Stimulated activated CD4-positive, alpha-beta T cell treated with anti-CD3 and anti-CD28 coated beads, TNF-alpha, amount 100 ng/mL, for 24 hours (primary cell): Measurements from ENCODE around the gene CCDC112.

Experiments
- DNase-seq, 3 experiments: peaks; one replicate each; pipeline ENCODE4 v3.0.0-alpha.2; 2020; ENCODE audit warnings: low read depth in 3 of 3

CCDC112 gene

GRCh38 chr5:115317320-115317719, 20.9 kb upstream of the CCDC112 start:
- no peak for DNase-seq

- no peak for DNase-seq
Measured at GRCh38 chr5:115313632-115314031, 17.2 kb upstream of the CCDC112 start.

GRCh38 chr5:115313052-115313451, 16.6 kb upstream of the CCDC112 start:
- no peak for DNase-seq

GRCh38 chr5:115309751-115310370, 13.4 kb upstream of the CCDC112 start:
- no peak for DNase-seq

DNA sequence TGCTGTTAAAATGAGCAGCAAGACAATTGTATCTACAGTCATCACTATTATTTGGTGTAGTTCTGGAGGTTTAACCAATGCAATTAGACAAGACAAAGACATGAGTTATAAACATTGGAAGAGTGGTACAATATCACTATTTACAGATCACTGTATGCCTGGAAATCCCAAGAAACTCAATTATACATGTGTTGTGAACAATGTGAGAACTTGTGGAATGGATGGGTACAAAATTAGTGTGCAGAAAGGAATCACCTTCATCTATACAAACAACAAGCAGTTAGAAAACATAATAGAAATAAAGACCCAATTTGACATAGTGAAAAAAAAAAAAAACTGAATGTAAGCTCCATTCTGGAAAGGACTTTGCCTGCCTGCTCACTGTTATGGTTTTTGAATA, 12.4 kb upstream of the CCDC112 start:
- no peak for DNase-seq

GRCh38 chr5:115306011-115306536, 9.6 kb upstream of the CCDC112 start:
- no peak for DNase-seq

DNA sequence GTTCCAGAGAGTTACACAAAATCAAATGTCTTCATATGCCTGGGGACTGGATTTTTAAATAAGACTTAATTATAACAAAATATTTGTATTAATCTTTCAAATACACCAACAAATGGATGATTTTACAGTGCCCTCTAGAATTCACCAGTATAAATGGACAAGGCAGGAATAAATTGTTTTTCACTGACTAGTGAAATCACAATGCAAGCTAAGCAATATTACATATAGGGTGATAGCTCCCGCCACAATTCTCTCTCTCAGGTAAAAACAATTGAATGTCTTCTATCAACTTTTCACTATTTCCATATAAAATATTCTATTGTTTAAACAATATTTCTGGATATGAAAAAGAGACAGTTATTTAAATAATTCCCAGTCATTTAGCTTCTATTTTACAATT, 8.0 kb upstream of the CCDC112 start:
- no peak for DNase-seq

DNA sequence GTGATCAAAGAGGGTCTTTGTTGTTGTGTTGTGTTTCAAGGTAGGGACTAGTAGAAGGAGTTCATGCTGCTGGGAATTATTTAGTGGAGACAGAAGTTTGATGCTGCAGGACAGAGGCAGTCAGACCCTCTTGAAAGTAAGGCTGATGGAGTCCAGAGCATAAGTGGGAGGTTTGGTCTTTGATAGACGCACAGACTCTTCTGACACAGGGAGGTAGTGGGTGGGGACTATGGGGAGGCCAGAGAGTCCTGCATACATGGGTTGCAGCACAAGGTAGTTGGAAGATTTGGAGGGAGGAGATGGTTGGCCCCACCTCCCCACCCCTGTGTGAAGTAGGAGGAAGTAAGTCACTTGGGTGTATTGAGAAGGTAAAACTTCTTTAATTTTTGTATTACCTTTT, 2.4 kb upstream of the CCDC112 start:
- DNase-seq: no peak

GRCh38 chr5:115297031-115297430, 577 bp upstream of the CCDC112 start:
- no peak for DNase-seq

GRCh38 chr5:115295777-115296123, 704 bp downstream of the CCDC112 start:
- DNase-seq: no peak

- no peak for DNase-seq
Measured at GRCh38 chr5:115291397-115291796, 5.1 kb downstream of the CCDC112 start.

GRCh38 chr5:115289104-115289503, 7.3 kb downstream of the CCDC112 start:
- no peak for DNase-seq

GRCh38 chr5:115284021-115284420, 12.4 kb downstream of the CCDC112 start:
- no peak for DNase-seq

DNA sequence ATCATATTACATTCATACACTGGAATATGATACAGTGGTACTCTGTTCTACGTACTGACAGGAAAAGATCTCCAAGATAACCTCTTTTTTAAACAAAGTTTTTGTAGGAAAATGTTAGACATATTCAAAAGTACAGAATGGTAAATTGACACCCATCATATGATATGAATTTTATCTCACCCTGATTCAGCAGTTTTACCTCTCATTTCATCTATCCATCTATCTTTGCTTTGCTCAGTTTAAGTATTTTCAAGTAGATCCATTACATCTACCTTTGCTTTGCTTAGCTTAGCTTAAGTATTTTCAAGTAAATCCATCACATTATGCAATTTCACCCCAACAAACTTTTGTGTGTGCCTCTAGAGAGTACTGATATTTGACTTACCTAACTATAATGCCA, 14.3 kb downstream of the CCDC112 start:
- DNase-seq: no peak

DNA sequence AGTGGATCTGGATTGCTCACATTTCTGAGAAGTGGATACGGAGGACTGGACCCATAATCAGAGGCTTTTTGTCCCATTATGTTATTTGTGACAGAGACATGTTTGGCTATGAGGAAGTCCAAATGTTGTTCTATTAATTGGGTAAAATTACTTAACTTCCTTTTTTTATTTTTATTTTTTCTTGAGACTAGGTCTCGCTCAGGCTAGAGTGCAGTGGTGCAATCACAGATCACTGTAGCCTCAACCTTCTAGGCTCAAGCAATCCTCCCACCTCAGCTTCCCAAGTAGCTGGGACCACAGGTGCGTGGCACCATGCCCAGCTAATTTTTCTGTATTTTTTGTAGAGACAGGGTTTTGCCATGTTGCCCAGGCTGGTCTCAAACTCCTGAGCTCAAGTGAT, 21.9 kb downstream of the CCDC112 start:
- DNase-seq: no peak

DNA sequence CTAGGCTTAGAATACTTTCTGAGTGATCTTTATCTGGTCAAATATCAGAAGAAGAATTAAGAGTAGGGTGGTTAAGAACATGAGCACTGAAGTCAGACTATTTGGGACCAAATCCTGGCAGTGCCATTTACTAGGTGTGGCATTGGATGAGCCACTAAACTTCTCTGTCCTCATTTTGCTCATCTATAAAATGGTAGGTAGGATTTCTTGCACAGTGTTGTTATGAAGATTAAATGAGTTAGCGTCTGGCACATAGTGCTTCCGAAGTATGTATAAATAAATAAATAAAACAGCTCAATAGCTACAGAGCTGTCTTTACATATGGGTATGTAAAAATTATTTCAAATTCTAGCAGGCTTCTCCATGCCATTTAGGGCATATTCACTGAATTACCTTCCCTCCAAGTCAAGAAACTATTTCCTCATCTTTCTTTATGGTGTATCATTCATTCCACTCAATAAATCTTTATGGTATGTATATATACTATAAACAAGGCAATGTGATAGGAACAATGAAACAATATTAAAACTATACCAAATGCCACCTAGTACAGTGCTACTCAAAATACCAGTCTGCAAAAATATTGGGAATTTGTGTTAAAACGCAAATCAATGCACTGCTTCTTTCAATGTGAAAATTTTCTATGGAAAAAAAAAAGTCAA, 24.0 kb downstream of the CCDC112 start:
- no peak for DNase-seq

DNA sequence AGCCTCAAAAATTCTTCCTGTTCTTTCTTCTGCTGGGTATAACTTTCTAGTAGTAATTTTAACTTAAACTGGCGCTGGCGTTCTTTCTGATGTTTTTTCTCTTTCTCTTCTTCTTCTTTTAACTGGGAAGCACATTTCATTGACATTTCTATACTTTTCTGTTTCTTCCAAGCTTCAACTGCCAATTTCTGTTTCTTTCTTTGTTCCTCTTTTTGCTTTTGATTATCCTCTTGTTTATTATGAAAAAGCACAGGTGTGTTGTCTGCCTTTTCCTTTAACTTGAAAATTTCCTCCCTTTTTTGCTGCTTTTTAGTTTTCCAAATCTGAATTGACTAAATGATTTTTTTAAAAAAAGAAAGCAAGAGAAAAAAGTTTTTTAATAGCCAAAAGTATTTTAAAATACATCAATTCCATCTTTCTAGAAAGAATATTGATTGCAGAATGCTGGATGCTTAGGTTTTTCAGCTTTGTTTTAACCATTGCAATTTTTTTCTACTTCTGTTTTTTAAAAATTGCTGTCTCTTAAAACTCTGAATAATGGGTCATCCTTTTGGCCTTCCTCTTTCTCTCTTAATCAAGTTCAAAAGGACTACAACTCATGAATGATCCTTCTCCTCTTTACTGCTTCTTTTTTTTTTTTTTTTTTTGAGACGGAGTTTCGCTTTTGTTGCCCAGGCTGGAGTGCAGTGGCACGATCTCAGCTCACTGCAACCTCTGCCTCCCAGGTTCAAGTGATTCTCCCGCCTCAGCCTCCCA, 25.0 kb downstream of the CCDC112 start:
- DNase-seq: no peak

GRCh38 chr5:115267617-115268016, 28.8 kb downstream of the CCDC112 start:
- no peak for DNase-seq

DNA sequence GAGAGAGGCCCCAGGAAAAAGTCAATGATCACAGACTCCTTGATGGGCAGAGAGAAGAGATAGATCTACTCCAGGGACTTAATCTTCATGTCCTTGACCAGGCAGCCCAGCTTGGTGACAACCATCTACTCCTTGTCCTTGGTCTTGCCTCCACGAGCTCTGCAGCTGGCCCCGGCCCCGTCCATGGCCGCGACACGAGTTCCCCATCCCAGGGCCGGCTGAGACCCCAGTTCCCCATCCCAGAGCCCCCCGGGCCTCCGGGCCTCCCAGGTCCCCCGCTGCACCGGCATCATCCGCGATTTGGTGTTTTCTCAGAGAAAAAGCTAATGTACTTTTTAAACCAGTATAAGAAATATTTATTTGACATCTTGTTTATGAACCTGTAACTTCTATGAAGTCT, 31.2 kb downstream of the CCDC112 start:
- no peak for DNase-seq

- DNase-seq: no peak
Measured at GRCh38 chr5:115264786-115265185, 31.7 kb downstream of the CCDC112 start.

- DNase-seq: no peak
Measured at GRCh38 chr5:115263078-115263380, 33.4 kb downstream of the CCDC112 start.

- DNase-seq: peak; percentile 53 to 72 (median 56)
Measured at GRCh38 chr5:115262321-115263077, 34.0 kb downstream of the CCDC112 start, which contains the start of gene PGGT1B. Gene PGGT1B, minus strand, starts transcription at chr5:115262877. Its CDS starts 26 bp downstream, at chr5:115262851.
